Measurements from ENCODE around the gene TSPOAP1. TPM values are rescaled to one million over a fixed set of nuclear protein-coding genes. Genes with fewer than 3 reads are reported as not detected.

TSPOAP1 gene
- total and polyA plus RNA-seq, 2 of the 13 experiments (the other 11 are each of a cell fraction or from before 2014, with no cell fraction given): not detected

DNA sequence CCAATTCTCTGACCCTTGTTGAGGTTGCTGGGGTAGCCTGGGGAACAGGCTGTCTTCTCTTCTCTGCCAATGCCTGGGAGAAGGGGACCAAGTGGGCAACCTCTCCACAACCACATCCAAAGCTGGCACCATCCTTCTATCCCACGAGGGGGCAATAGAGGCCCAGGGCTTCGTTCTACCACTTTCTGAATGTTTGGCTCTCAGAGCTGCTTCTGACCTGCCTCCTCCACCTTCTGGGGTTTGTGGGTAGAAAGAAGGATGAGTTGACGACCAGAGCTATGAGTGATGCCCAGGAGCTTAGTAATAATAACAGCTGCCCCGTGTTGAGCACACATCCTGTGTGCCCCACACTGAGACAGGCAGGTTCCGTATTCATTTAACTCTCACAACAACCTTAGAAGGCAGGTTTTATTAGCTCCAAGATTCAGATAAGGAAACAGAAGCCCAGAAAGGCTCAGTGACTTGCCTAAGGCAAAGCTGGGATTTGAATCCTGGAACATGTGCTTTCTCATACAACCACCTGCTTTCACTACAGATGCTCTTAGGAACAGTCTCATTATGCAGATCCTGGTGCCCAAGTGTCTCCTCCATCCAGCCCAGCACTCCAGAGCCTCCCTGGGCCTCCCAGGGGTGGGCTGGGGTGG is 11.1 kb downstream of the TSPOAP1 start (continued):
- TF ChIP-seq, protein P1, sequence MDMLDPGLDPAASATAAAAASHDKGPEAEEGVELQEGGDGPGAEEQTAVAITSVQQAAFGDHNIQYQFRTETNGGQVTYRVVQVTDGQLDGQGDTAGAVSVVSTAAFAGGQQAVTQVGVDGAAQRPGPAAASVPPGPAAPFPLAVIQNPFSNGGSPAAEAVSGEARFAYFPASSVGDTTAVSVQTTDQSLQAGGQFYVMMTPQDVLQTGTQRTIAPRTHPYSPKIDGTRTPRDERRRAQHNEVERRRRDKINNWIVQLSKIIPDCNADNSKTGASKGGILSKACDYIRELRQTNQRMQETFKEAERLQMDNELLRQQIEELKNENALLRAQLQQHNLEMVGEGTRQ (IDR thresholded peaks at IDR 0.05; ENCODE audit: low read depth, low read length): 0 out of 2 replicates have a peak, but pooled peaks have one; percentile 17
- TF ChIP-seq, protein P1 (CRISPR knock-in tag; IDR thresholded peaks at IDR 0.05; ENCODE audit: borderline replicate concordance): no peak
- TF ChIP-seq GPN1 (CRISPR knock-in tag; IDR thresholded peaks at IDR 0.05; ENCODE audit: borderline replicate concordance) (no peak), MLLT10 (CRISPR knock-in tag; IDR thresholded peaks at IDR 0.05) (no peak), RELA (CRISPR knock-in tag; IDR thresholded peaks at IDR 0.05) (peak; percentile 70; the same call in 1 of the 2 replicates), YEATS2 (CRISPR knock-in tag; IDR thresholded peaks at IDR 0.05; ENCODE audit: borderline replicate concordance) (peak; percentile 51; the same call in 1 of the 2 replicates), MIER3 (CRISPR knock-in tag; IDR thresholded peaks at IDR 0.05; ENCODE audit: borderline replicate concordance) (0 out of 2 replicates have a peak, but pooled peaks have one; percentile 58), SALL1 (CRISPR knock-in tag; IDR thresholded peaks at IDR 0.05) (peak; percentile 46; the same call in 1 of the 2 replicates), FOSL2 (CRISPR knock-in tag; IDR thresholded peaks at IDR 0.05) (0 out of 2 replicates have a peak, but pooled peaks have one; percentile 18), KLF11 (CRISPR knock-in tag; IDR thresholded peaks at IDR 0.05) (0 out of 2 replicates have a peak, but pooled peaks have one; percentile 44), REPIN1 (CRISPR knock-in tag; IDR thresholded peaks at IDR 0.05; ENCODE audit: borderline replicate concordance, low read depth) (no peak), SMYD3 (CRISPR knock-in tag; IDR thresholded peaks at IDR 0.05) (no peak), SAP130 (CRISPR knock-in tag; IDR thresholded peaks at IDR 0.05; ENCODE audit: low read depth) (peak; percentile 29; the same call in 1 of the 2 replicates)
- TF ChIP-seq, protein P2, sequence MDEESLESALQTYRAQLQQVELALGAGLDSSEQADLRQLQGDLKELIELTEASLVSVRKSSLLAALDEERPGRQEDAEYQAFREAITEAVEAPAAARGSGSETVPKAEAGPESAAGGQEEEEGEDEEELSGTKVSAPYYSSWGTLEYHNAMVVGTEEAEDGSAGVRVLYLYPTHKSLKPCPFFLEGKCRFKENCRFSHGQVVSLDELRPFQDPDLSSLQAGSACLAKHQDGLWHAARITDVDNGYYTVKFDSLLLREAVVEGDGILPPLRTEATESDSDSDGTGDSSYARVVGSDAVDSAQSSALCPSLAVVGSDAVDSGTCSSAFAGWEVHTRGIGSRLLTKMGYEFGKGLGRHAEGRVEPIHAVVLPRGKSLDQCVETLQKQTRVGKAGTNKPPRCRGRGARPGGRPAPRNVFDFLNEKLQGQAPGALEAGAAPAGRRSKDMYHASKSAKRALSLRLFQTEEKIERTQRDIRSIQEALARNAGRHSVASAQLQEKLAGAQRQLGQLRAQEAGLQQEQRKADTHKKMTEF (CRISPR knock-in tag; IDR thresholded peaks at IDR 0.05): peak; percentile 58; the same call in 1 of the 2 replicates
- TF ChIP-seq, protein P3, sequence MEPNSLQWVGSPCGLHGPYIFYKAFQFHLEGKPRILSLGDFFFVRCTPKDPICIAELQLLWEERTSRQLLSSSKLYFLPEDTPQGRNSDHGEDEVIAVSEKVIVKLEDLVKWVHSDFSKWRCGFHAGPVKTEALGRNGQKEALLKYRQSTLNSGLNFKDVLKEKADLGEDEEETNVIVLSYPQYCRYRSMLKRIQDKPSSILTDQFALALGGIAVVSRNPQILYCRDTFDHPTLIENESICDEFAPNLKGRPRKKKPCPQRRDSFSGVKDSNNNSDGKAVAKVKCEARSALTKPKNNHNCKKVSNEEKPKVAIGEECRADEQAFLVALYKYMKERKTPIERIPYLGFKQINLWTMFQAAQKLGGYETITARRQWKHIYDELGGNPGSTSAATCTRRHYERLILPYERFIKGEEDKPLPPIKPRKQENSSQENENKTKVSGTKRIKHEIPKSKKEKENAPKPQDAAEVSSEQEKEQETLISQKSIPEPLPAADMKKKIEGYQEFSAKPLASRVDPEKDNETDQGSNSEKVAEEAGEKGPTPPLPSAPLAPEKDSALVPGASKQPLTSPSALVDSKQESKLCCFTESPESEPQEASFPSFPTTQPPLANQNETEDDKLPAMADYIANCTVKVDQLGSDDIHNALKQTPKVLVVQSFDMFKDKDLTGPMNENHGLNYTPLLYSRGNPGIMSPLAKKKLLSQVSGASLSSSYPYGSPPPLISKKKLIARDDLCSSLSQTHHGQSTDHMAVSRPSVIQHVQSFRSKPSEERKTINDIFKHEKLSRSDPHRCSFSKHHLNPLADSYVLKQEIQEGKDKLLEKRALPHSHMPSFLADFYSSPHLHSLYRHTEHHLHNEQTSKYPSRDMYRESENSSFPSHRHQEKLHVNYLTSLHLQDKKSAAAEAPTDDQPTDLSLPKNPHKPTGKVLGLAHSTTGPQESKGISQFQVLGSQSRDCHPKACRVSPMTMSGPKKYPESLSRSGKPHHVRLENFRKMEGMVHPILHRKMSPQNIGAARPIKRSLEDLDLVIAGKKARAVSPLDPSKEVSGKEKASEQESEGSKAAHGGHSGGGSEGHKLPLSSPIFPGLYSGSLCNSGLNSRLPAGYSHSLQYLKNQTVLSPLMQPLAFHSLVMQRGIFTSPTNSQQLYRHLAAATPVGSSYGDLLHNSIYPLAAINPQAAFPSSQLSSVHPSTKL (CRISPR knock-in tag; IDR thresholded peaks at IDR 0.05): peak; percentile 43
- TF ChIP-seq, protein P4, sequence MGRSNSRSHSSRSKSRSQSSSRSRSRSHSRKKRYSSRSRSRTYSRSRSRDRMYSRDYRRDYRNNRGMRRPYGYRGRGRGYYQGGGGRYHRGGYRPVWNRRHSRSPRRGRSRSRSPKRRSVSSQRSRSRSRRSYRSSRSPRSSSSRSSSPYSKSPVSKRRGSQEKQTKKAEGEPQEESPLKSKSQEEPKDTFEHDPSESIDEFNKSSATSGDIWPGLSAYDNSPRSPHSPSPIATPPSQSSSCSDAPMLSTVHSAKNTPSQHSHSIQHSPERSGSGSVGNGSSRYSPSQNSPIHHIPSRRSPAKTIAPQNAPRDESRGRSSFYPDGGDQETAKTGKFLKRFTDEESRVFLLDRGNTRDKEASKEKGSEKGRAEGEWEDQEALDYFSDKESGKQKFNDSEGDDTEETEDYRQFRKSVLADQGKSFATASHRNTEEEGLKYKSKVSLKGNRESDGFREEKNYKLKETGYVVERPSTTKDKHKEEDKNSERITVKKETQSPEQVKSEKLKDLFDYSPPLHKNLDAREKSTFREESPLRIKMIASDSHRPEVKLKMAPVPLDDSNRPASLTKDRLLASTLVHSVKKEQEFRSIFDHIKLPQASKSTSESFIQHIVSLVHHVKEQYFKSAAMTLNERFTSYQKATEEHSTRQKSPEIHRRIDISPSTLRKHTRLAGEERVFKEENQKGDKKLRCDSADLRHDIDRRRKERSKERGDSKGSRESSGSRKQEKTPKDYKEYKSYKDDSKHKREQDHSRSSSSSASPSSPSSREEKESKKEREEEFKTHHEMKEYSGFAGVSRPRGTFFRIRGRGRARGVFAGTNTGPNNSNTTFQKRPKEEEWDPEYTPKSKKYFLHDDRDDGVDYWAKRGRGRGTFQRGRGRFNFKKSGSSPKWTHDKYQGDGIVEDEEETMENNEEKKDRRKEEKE (IDR thresholded peaks at IDR 0.05): no peak
- TF ChIP-seq, protein P5, sequence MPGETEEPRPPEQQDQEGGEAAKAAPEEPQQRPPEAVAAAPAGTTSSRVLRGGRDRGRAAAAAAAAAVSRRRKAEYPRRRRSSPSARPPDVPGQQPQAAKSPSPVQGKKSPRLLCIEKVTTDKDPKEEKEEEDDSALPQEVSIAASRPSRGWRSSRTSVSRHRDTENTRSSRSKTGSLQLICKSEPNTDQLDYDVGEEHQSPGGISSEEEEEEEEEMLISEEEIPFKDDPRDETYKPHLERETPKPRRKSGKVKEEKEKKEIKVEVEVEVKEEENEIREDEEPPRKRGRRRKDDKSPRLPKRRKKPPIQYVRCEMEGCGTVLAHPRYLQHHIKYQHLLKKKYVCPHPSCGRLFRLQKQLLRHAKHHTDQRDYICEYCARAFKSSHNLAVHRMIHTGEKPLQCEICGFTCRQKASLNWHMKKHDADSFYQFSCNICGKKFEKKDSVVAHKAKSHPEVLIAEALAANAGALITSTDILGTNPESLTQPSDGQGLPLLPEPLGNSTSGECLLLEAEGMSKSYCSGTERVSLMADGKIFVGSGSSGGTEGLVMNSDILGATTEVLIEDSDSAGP (CRISPR knock-in tag; IDR thresholded peaks at IDR 0.05; ENCODE audit: borderline replicate concordance): 0 out of 2 replicates have a peak, but pooled peaks have one; percentile 23

Data from HepG2 (cell line).